ENCODE data around the gene HOMER3. TPM values are rescaled to one million over a fixed set of nuclear protein-coding genes. Genes with fewer than 3 reads are reported as not detected.
A peak's percentile ranks its signal among the peaks of the same experiment; 100 is the strongest.

Gene HOMER3
- total RNA-seq, 2 experiments from 2014 or later: not detected

DNA sequence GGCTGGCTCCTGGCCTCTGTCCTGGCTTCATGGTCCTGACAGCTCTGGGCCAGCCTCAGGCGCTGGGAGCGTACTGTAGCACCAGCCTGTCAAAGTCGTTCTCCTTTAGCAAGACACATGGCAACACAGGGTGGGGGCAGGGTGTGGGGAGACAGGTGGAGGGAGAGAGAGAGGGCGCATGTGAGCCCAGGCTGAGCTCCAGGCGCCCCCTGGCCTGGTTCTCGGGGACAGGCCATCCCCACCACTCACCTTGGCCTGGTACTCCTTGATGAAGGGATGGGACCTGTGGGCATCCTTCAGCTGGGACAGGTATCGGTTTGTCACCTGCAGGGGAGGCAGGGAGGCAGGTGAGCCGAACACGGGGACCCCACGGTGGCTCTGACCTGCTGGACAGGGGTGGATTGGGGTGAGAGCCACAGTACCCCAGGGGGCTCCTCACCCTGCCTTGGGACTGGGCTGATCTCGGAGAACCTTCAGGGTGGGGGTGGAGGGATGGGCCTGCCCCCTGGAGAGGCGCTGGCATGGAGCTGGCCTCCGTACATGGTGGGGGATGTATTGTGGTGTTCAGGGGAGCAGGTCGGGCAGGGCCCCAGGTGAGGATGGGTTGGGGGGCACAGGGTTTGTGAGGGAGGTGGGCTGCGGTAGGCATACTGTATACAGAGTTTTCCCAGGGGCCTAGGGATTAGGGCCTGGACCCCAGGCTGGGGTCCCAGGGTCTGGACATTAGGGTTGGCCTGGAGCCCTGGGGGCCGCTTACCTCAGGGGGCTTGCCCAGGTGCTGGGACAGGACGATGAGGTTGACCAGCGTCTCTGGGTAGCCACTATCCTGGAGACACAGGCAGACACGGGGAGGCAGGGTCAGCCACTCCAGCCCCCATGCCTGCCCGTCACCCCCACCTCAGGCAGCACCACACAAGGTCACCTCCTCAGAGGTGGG is 41.1 kb downstream of the HOMER3 start:
- Mint-ChIP-seq H3K36me3 (ENCODE audit: low read depth) (no peaks in the 10 kb centered on the region), H3K4me3 (no peak overlapping the region), H3K27ac (no peak overlapping the region), H3K9me3 (no peaks in the 10 kb centered on the region), H3K27me3 (peaks cover 18% of the 10 kb centered on the region), H3K4me1 (peaks cover 4% of the 10 kb centered on the region)
- POLR2A ChIA-PET: interaction anchor here (1.1 kb wide), 1 partner anchor 20 kb away, joined by 3 read pairs; the partner anchor contains the start of genes COPE and DDX49
- CTCF ChIA-PET: no interaction called here
- DNase-seq: no peak

- H3K27me3 Mint-ChIP-seq: peaks cover 24% of the 10 kb centered on the region
- POLR2A ChIA-PET: no interaction called here
- no peaks in the 10 kb centered on the region for H3K9me3 Mint-ChIP-seq
- H3K4me3 Mint-ChIP-seq: no peak overlapping the region
- CTCF ChIA-PET: no interaction called here
- peaks cover 4% of the 10 kb centered on the region for H3K4me1 Mint-ChIP-seq
- DNase-seq: no peak
- no peak overlapping the region for H3K27ac Mint-ChIP-seq
- H3K36me3 Mint-ChIP-seq (ENCODE audit: low read depth): no peaks in the 10 kb centered on the region
Measured at GRCh38 chr19:18898607-18899408, 42.2 kb downstream of the HOMER3 start.

- Mint-ChIP-seq H3K27ac (no peak overlapping the region), H3K4me3 (no peak overlapping the region)
Measured at GRCh38 chr19:18898081-18898606, 42.9 kb downstream of the HOMER3 start.

GRCh38 chr19:18897094-18898029 is 43.7 kb downstream of the HOMER3 start:
- Mint-ChIP-seq H3K9me3 (no peaks in the 10 kb centered on the region), H3K4me3 (no peak overlapping the region), H3K27ac (no peak overlapping the region), H3K4me1 (peaks cover 4% of the 10 kb centered on the region), H3K36me3 (ENCODE audit: low read depth) (no peaks in the 10 kb centered on the region), H3K27me3 (peaks cover 30% of the 10 kb centered on the region)
- DNase-seq: no peak
- CTCF ChIA-PET: interaction anchor here (0.5 kb wide), 1 partner anchor 40 kb away, joined by 5 read pairs; no protein-coding TSS in a partner anchor
- POLR2A ChIA-PET: no interaction called here

More at GRCh38 chr19:18898081-18898606, 42.9 kb downstream of the HOMER3 start:
- peaks cover 29% of the 10 kb centered on the region for H3K27me3 Mint-ChIP-seq
- H3K4me1 Mint-ChIP-seq: peaks cover 4% of the 10 kb centered on the region
- CTCF ChIA-PET: interaction anchor here (0.5 kb wide), 1 partner anchor 39 kb away, joined by 5 read pairs; no protein-coding TSS in a partner anchor
- H3K36me3 Mint-ChIP-seq (ENCODE audit: low read depth): no peaks in the 10 kb centered on the region
- H3K9me3 Mint-ChIP-seq: no peaks in the 10 kb centered on the region
- POLR2A ChIA-PET: no interaction called here
- no peak for DNase-seq

DNA sequence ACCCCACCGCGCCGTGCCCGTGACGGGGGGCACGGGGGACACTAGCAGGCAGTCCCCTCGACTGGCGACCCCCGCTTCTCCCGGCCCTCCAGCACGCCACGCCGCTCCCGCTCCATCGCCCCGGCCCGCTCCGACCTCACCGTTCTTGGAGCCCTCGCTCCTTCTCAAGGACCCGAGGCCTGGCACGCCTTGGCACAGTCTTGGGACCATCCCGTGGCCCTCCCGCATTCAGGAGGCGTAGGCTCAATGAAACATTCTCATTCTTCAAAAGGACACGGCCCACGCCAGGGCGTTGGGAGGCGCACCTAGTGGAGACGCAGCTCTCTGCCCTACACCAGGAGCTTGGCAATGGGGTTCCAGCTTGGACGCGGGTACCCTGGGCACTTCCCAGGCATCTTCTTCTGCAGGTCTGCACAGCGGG is 44.6 kb downstream of the HOMER3 start:
- H3K27ac Mint-ChIP-seq: no peak overlapping the region
- no peak for DNase-seq
- H3K9me3 Mint-ChIP-seq: no peaks in the 10 kb centered on the region
- ChIA-PET CTCF (no interaction called here), POLR2A (no interaction called here)
- H3K36me3 Mint-ChIP-seq (ENCODE audit: low read depth): no peaks in the 10 kb centered on the region
- H3K4me1 Mint-ChIP-seq: peaks cover 4% of the 10 kb centered on the region
- H3K4me3 Mint-ChIP-seq: peak overlapping the region; percentile 21
- peaks cover 30% of the 10 kb centered on the region for H3K27me3 Mint-ChIP-seq

DNA sequence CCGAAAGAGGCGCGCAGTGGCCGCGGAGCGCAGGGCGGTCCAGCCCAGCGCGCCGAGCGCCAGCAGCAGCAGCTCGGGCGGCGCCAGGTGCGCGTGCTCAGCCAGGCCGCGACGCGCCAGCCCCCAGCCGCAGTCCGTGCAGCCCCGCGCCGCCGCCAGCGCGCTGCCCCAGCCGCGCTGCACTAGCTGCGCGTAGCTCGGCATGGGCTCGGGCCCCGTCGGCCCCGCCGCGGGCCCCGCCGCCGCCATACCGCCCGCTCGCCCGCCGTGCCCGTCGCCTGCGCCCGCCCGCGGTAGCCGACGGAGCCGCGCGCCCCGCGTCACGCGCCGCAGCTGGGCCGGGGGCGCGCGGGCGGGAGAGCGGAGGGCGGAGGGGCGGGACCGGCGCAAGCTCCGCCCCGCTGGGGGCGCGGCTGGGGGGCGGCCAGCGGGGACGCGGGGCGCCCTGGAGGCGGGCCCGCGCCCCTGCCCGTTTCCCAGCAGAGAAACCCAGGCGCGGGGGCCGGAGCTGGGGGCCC is 45.1 kb downstream of the HOMER3 start, which contains the start of gene CERS1:
Gene CERS1 (minus strand): TSS at position 335 of the 518 bp plus-strand sequence. CDS start 86 bp downstream, at position 249.
- Mint-ChIP-seq H3K4me1 (peaks cover 4% of the 10 kb centered on the region), H3K4me3 (peak within 1 kb of the TSS; percentile 21), H3K27ac (no peak within 1 kb of the TSS), H3K36me3 (ENCODE audit: low read depth) (no peaks in the 10 kb centered on the region), H3K9me3 (no peaks in the 10 kb centered on the region), H3K27me3 (peaks cover 30% of the 10 kb centered on the region)
- ChIA-PET CTCF (no interaction called here), POLR2A (no interaction called here)
- no peak for DNase-seq

DNA sequence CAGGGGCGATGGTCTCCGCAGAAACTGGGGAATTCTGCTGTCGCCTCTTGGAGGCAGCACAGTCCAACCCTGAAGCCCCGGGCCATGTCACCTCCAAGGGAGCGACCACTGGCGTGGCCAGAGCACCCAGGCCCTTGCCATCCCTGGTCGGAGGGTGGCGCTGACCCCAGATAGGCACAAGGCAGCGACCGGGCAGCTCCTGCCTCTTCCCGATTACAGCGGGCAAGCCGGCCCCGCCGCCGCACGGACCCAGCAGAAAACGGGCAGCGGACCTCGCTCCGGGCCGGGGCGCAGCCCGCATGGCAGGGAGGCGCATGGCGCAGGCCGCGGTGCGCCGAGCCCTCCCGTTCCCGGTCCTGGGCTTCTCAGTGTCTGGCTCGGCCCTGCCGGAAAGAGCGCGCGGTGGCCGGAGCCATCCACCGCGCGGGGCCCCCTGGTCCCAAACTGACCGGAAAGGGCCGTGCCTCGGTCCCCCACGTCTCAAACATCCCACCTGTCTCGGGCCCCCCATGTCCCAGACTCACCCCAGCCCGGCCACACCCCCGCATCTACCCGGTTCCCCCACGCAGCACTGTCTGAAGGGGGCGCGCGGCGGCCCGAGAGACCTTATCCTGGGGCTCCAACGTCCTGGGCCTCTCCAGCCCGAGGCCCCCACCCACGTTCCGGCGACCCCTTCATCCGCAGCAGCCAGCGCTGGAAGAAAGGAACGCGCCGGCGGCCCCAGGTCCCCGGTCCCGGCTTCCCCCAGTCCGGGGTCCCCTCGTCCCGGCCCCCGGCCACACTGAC is 45.8 kb downstream of the HOMER3 start:
- DNase-seq: no peak
- CTCF ChIA-PET: no interaction called here
- H3K27ac Mint-ChIP-seq: no peak overlapping the region
- POLR2A ChIA-PET: no interaction called here
- no peaks in the 10 kb centered on the region for H3K9me3 Mint-ChIP-seq
- peaks cover 30% of the 10 kb centered on the region for H3K27me3 Mint-ChIP-seq
- H3K36me3 Mint-ChIP-seq (ENCODE audit: low read depth): no peaks in the 10 kb centered on the region
- H3K4me3 Mint-ChIP-seq: no peak overlapping the region
- H3K4me1 Mint-ChIP-seq: peaks cover 4% of the 10 kb centered on the region

DNA sequence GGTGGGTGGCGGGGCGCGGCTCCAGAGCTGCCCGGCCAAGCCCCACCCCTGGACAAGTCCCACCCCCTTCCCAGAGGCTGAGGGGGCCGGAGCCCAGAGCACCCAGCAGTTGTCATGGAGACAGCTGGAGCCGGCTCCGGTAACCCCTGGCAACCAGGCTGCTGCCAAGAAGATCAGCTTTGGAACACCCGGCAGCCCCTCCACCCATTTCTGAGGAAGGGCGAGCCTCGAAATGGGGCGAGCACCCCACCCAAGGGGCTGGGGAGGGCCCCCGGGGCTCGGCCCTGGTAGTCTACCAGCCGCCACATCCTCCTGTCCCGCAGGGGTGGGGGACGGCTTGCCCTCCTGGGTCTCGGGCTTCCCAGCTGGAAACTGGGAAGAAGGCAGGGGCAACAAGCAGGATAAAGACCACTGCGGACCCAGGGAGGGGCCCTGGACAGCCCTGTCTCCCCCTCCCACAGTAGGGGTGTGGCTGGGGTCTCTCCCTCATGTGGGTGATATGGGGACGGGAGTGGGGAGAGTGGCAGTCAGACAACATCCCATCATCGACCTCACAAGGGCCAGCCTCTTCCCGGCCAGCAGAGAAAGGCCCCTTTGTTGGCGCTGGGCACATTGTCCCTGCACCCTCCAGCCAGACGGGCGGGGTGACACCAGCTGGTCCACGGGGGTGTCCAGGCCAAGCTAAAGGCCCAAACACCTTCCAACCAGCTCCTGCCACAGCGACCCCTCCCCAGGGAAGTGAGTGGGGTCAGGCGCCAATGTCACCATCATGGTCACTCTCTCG is 46.6 kb downstream of the HOMER3 start:
- Mint-ChIP-seq H3K27me3 (peaks cover 37% of the 10 kb centered on the region), H3K36me3 (ENCODE audit: low read depth) (no peaks in the 10 kb centered on the region), H3K4me3 (no peak overlapping the region), H3K4me1 (peaks cover 4% of the 10 kb centered on the region), H3K27ac (no peak overlapping the region), H3K9me3 (no peaks in the 10 kb centered on the region)
- DNase-seq: no peak
- POLR2A ChIA-PET: no interaction called here
- CTCF ChIA-PET: no interaction called here

- no peak overlapping the region for H3K27ac Mint-ChIP-seq
- CTCF ChIA-PET: no interaction called here
- no peaks in the 10 kb centered on the region for H3K36me3 Mint-ChIP-seq (ENCODE audit: low read depth)
- H3K4me1 Mint-ChIP-seq: peaks cover 4% of the 10 kb centered on the region
- peaks cover 37% of the 10 kb centered on the region for H3K27me3 Mint-ChIP-seq
- no peak overlapping the region for H3K4me3 Mint-ChIP-seq
- DNase-seq: no peak
- no peaks in the 10 kb centered on the region for H3K9me3 Mint-ChIP-seq
- POLR2A ChIA-PET: no interaction called here
Measured at GRCh38 chr19:18893587-18894253, 47.3 kb downstream of the HOMER3 start.

DNA sequence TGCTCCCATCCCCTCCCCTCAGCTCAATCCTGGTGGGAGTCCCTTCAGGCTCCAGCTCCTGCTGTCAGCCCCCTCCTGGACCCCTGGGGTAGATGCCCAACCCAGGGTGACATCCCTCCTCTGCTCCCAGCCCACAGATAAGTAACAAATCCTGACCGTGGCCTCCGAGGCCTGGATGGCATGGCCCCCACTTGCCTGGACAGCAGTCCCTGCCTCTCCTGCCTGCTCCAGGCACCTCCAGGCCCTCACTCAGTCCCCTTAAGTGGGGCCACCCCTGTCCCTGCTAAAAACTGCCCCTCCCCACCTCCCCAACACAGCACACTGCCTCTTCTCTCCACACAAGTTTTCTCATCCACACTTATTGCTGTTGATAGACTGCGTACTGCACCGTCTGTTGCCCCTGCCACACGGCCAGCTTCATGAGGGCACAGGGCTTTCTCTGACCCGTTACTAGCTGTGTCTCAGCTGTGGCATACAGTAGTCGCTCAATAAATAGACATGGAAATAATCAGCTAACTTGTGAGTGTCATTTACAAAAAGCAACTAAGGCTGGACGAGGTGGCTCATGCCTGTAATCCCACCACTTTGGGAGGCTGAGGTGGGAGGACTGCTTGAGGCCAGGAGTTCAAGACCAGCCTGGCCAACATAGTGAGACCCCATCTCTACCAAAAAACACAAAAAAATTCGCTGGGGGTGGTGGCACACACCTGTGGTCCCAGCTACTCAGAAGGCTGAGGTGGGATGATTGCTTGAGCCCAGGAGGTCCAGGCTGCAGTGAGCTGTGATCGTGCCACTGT is 50.9 kb downstream of the HOMER3 start:
- no peaks in the 10 kb centered on the region for H3K4me1 Mint-ChIP-seq
- H3K4me3 Mint-ChIP-seq: no peak overlapping the region
- CTCF ChIA-PET: no interaction called here
- peaks cover 20% of the 10 kb centered on the region for H3K27me3 Mint-ChIP-seq
- no peaks in the 10 kb centered on the region for H3K9me3 Mint-ChIP-seq
- no peak for DNase-seq
- no peak overlapping the region for H3K27ac Mint-ChIP-seq
- POLR2A ChIA-PET: no interaction called here
- no peaks in the 10 kb centered on the region for H3K36me3 Mint-ChIP-seq (ENCODE audit: low read depth)

All from activated CD4-positive, alpha-beta memory T cell treated with anti-CD3 and anti-CD28 coated beads, Interleukin-2, amount 10 ng/mL, durations not matched to agents 7 days and 5 days (primary cell).